HepG2 (cell line): ENCODE measurements around the gene XKR7. TPM values are rescaled to one million over a fixed set of nuclear protein-coding genes. Genes with fewer than 3 reads are reported as not detected.

Experiments
- EEA1 ChIP-seq: sonication (generic); formaldehyde crosslinking; IDR thresholded peaks from 2 replicates; pipeline ENCODE4 v1.5.1; 2020; ENCODE audit warnings: mild to moderate bottlenecking, missing genetic modification reagents, borderline replicate concordance
- ETV5 ChIP-seq: IDR thresholded peaks from 2 replicates; pipeline ENCODE4 v1.6.1; 2018; ENCODE audit warnings: missing biosample characterization, missing genetic modification reagents, inconsistent platforms, borderline replicate concordance
- FIP1L1 ChIP-seq: fragments of 200-400 bp; formaldehyde crosslinking; IDR thresholded peaks from 2 replicates; pipeline ENCODE4 v1.6.1; 2018; ENCODE audit warnings: low read depth, mild to moderate bottlenecking, low read length, moderate library complexity, borderline replicate concordance; ENCODE audit not compliant: insufficient read depth
- LRRFIP1 ChIP-seq: sonication (generic); formaldehyde crosslinking; conservative IDR thresholded peaks from 2 replicates; pipeline ENCODE4 v1.4.0; 2020; ENCODE audit warnings: missing genetic modification reagents
- NR1H2 ChIP-seq: sonication (generic); formaldehyde crosslinking; IDR thresholded peaks from 2 replicates; pipeline ENCODE4 v1.8.1; 2022; ENCODE audit warnings: low read depth, missing genetic modification reagents, borderline replicate concordance
- POLR2AphosphoS5 ChIP-seq: IDR thresholded peaks from 2 replicates; pipeline ENCODE4 v1.6.1; 2012; ENCODE audit warnings: low read depth, low read length
- TMF1 ChIP-seq: sonication (generic); formaldehyde crosslinking; IDR thresholded peaks from 2 replicates; pipeline ENCODE4 v1.8.1; 2022; ENCODE audit warnings: low read depth, missing genetic modification reagents
- ZBTB4 ChIP-seq: sonication (generic); formaldehyde crosslinking; IDR thresholded peaks from 2 replicates; pipeline ENCODE4 v1.4.0; 2020; ENCODE audit warnings: missing genetic modification reagents, mild to moderate bottlenecking, borderline replicate concordance
- ZNF414 ChIP-seq: sonication (generic); formaldehyde crosslinking; IDR thresholded peaks from 2 replicates; pipeline ENCODE4 v1.5.0; 2020; ENCODE audit warnings: missing genetic modification reagents
- ZNF512B ChIP-seq: sonication (generic); formaldehyde crosslinking; IDR thresholded peaks from 2 replicates; pipeline ENCODE4 v1.5.1; 2020; ENCODE audit warnings: missing genetic modification reagents, mild to moderate bottlenecking, borderline replicate concordance
- ZNF550 ChIP-seq: sonication (generic); formaldehyde crosslinking; IDR thresholded peaks from 2 replicates; pipeline ENCODE4 v1.4.0; 2020; ENCODE audit warnings: mild to moderate bottlenecking, missing genetic modification reagents, borderline replicate concordance
- ZNF782 ChIP-seq: sonication (generic); formaldehyde crosslinking; IDR thresholded peaks from 2 replicates; pipeline ENCODE4 v1.4.0; 2020; ENCODE audit warnings: missing genetic modification reagents, mild to moderate bottlenecking, borderline replicate concordance
- polyA plus RNA-seq, 8 experiments: library from polyadenylated mRNA; depleted of rRNA in 3 of 8; stranded (reverse) in 7 of 8; unstranded in 1 of 8; fragments of >200 nt; fragmentation: Illumina TruSeq in 4 of 8; extraction: Trizol in 4 of 8; gene quantifications; 2 replicates each; pipeline versions ENCODE4 v1.2.1 to v1.2.3, GENCODE V29; 2011 to 2016; ENCODE audit warnings: low read depth in 4 of 8, missing spikeins in 1 of 8, mixed read lengths in 1 of 8; ENCODE audit not compliant: insufficient read depth in 1 of 8
- total RNA-seq, 5 experiments: library from RNA; depleted of rRNA; stranded (reverse); fragments of >200 nt; fragmentation: Illumina TruSeq; extraction: Trizol; gene quantifications; 2 replicates each; pipeline ENCODE4 v1.2.3, GENCODE V29; 2016; ENCODE audit warnings: low read depth in 1 of 5

The XKR7 gene
- total and polyA plus RNA-seq, 2 of the 13 experiments (the other 11 are each of a cell fraction or from before 2014, with no cell fraction given) = not detected

- TF ChIP-seq LRRFIP1 (CRISPR knock-in tag) (no peak), POLR2AphosphoS5 (peak; percentile 31; the same call in 1 of the 2 replicates), ZNF414 (CRISPR knock-in tag) (peak; percentile 64; the same call in 1 of the 2 replicates), ZNF782 (CRISPR knock-in tag) (0 out of 2 replicates have a peak, but pooled peaks have one; percentile 43), NR1H2 (CRISPR knock-in tag) (no peak), FIP1L1 (no peak), ETV5 (CRISPR knock-in tag) (0 out of 2 replicates have a peak, but pooled peaks have one; percentile 14), EEA1 (CRISPR knock-in tag) (0 out of 2 replicates have a peak, but pooled peaks have one; percentile 73), TMF1 (CRISPR knock-in tag) (no peak), ZNF550 (CRISPR knock-in tag) (peak; percentile 94; the same call in 1 of the 2 replicates), ZNF512B (CRISPR knock-in tag) (peak; percentile 96; the same call in 1 of the 2 replicates), ZBTB4 (peak; percentile 65; the same call in 1 of the 2 replicates)
These were observed 60.9 kb downstream of the XKR7 start (continued) for GRCh38 chr20:32028647-32029372.
